Peyer's patch (tissue), 4 donors: Measurements from ENCODE around the gene KCNB1. TPM values are rescaled to one million over a fixed set of nuclear protein-coding genes. Genes with fewer than 3 reads are reported as not detected.

Experiments used
- DNase-seq, 3 donors: peaks; one replicate each; pipeline ENCODE4 v3.0.0-alpha.2; 2017 to 2019
- H3K27ac ChIP-seq, 4 donors: fragments of 200-600 bp; sonication (generic); one replicate each; pipeline ENCODE4 v1.5.1; 2016 to 2019
- H3K27me3 ChIP-seq, 2 donors: fragments of 200-600 bp; sonication (generic); one replicate each; pipeline ENCODE4 v1.5.1; 2019
- H3K36me3 ChIP-seq, 3 donors: fragments of 200-600 bp; sonication (generic); one replicate each; pipeline ENCODE4 v1.5.1; 2016 to 2019
- H3K4me1 ChIP-seq, 4 donors: fragments of 200-600 bp; sonication (generic); one replicate each; pipeline ENCODE4 v1.5.1; 2016 to 2019
- H3K4me3 ChIP-seq, 4 donors: fragments of 200-600 bp; sonication (generic); 1 replicate in 3 of 4; 2 replicates in 1 of 4; pipeline ENCODE4 v1.5.1; 2016 to 2019; ENCODE audit warnings: mild to moderate bottlenecking in 1 of 4
- H3K9me3 ChIP-seq, 4 donors: fragments of 200-600 bp; sonication (generic); one replicate each; pipeline ENCODE4 v1.5.1; 2016 to 2019; ENCODE audit warnings: mild to moderate bottlenecking in 1 of 4
- POLR2A ChIP-seq, 2 donors: fragments of 450-650 bp; IDR thresholded peaks; one replicate each; pipeline ENCODE4 v1.5.1; 2017; ENCODE audit warnings: antibody characterized with exemption in 2 of 2, mild to moderate bottlenecking in 2 of 2, moderate library complexity in 2 of 2
- total RNA-seq, 4 donors: library from RNA; depleted of rRNA; stranded (reverse); fragments of >200 nt; gene quantifications; one replicate each; pipeline ENCODE4 v1.1.0, GENCODE V29; 2016
- TF ChIP-seq, protein P1 (sequence below), 6 experiments: fragments of 450-650 bp in 4 of 6; fragments of 200-600 bp in 2 of 6; sonication (generic) in 1 of 6; IDR thresholded peaks; one replicate each; pipeline ENCODE4 v1.5.1; 2017 to 2019; ENCODE audit warnings: antibody characterized with exemption in 6 of 6, mild to moderate bottlenecking in 3 of 6, moderate library complexity in 1 of 6

KCNB1 gene
- total RNA-seq, 4 donors from 2014 or later = 0.35 to 0.85 (median 0.61) TPM

DNA sequence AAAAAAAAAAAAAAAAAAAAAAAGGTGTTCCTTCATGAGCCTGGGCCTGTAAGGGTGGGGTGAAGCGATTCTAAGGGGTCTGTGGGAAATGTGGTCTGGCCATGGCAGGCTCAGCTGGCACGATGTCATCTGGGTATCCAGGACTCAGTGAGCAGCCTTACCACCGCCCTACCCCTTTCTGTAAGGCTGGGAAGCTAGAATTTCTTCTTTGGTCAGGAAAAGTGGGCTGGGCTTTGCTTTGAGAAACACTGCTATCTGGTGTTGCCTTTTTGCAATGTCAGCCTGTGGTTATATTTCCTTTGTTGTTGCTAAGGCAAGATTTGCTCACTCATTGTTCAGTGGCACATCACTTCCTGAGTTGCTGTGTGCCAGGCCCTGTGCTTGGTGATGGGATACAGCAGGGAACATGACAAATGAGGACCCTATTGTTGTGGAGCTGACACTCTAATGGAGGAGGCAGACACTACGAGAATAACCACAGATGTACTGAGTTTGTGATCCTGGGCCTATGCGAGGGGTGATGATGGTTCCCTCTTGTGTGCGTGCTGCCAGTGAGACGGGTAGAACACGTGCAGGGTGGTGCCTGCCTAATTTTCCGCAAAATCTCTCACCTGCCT is 158.7 kb downstream of the KCNB1 start:
- H3K27ac ChIP-seq = no peak overlapping the region
- no peaks in the 10 kb centered on the region for H3K9me3 ChIP-seq
- TF ChIP-seq, protein P1, sequence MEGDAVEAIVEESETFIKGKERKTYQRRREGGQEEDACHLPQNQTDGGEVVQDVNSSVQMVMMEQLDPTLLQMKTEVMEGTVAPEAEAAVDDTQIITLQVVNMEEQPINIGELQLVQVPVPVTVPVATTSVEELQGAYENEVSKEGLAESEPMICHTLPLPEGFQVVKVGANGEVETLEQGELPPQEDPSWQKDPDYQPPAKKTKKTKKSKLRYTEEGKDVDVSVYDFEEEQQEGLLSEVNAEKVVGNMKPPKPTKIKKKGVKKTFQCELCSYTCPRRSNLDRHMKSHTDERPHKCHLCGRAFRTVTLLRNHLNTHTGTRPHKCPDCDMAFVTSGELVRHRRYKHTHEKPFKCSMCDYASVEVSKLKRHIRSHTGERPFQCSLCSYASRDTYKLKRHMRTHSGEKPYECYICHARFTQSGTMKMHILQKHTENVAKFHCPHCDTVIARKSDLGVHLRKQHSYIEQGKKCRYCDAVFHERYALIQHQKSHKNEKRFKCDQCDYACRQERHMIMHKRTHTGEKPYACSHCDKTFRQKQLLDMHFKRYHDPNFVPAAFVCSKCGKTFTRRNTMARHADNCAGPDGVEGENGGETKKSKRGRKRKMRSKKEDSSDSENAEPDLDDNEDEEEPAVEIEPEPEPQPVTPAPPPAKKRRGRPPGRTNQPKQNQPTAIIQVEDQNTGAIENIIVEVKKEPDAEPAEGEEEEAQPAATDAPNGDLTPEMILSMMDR (IDR thresholded peaks at IDR 0.05) = peak in 3 of 6 experiments; percentile 14 to 39 (median 39)
- no peak for TF ChIP-seq POLR2A (IDR thresholded peaks at IDR 0.05)
- DNase-seq = peak in 1 of 3 donors; percentile 48
- peaks cover 0 to 7% of the 10 kb centered on the region in 2 donors for H3K27me3 ChIP-seq
- no peak overlapping the region for H3K4me3 ChIP-seq
- no peaks in the 10 kb centered on the region for H3K36me3 ChIP-seq
- H3K4me1 ChIP-seq = peaks cover 0 to 8% (median 1%) of the 10 kb centered on the region in 4 donors

DNA sequence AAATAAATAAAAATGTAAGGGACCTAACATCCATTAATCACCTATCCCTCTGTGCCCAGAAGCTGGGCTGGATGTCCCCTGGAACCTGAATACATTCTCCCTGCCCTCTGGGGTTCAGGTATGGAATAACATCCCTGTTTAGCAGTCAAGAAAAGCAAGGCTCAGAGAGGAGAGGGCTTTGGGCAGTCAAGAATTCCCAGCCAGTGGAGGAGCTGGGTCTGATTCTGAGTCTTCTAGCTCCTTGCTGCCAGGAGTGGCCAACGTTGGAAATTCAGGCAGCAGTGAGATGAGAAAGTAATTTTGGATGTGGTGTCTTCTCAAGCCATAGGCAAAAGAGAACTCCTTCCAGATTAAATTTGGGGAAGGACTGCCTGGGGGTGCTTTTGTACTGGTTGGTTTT is 162.0 kb downstream of the KCNB1 start:
- Histone ChIP-seq H3K4me3 (no peak overlapping the region), H3K27ac (no peak overlapping the region), H3K9me3 (no peaks in the 10 kb centered on the region), H3K36me3 (no peaks in the 10 kb centered on the region), H3K4me1 (peaks cover 0 to 15% (median 4%) of the 10 kb centered on the region in 4 donors), H3K27me3 (peaks cover 0 to 17% of the 10 kb centered on the region in 2 donors)
- no peak for TF ChIP-seq POLR2A (IDR thresholded peaks at IDR 0.05)
- TF ChIP-seq, protein P1 (IDR thresholded peaks at IDR 0.05) = peak in 2 of 6 experiments; percentile 12 to 21
- no peak for DNase-seq

DNA sequence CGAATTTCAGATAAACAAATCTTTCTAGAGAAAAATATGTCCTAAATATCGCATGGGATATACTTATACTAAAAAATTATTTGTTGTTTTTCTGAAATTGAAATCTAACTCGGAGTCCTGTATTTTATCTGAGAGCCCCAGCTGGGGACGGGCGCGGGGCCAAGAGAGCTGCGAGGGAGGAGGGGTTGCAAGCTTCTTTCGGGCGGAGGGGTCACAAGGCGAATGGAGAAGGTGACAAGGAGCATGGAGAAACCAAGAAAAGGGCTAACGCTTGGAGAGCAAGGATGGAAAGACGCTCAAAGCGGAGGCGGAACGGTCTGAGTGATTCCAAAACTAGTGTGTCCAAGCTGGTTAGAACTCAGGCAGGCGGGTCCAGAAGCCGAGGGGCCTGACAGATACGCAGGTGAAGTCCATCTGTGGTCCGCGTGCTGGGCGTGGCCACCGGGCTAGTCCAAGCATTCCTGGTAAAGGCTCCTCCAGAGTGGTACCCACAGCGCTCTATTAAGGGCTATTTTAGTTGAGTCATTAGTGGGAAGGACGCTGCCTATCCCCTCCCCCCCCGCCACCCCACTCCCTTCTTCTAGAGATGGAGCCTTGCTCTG is 163.2 kb downstream of the KCNB1 start:
- Histone ChIP-seq H3K4me1 (peaks cover 0 to 15% (median 4%) of the 10 kb centered on the region in 4 donors), H3K27me3 (peaks cover 0 to 17% of the 10 kb centered on the region in 2 donors), H3K27ac (no peak overlapping the region), H3K36me3 (no peaks in the 10 kb centered on the region), H3K4me3 (peak overlapping the region in 3 of 4 donors; percentile 34 to 42 (median 37)), H3K9me3 (no peaks in the 10 kb centered on the region)
- TF ChIP-seq, protein P1 (IDR thresholded peaks at IDR 0.05) = no peak
- no peak for TF ChIP-seq POLR2A (IDR thresholded peaks at IDR 0.05)
- DNase-seq = no peak

DNA sequence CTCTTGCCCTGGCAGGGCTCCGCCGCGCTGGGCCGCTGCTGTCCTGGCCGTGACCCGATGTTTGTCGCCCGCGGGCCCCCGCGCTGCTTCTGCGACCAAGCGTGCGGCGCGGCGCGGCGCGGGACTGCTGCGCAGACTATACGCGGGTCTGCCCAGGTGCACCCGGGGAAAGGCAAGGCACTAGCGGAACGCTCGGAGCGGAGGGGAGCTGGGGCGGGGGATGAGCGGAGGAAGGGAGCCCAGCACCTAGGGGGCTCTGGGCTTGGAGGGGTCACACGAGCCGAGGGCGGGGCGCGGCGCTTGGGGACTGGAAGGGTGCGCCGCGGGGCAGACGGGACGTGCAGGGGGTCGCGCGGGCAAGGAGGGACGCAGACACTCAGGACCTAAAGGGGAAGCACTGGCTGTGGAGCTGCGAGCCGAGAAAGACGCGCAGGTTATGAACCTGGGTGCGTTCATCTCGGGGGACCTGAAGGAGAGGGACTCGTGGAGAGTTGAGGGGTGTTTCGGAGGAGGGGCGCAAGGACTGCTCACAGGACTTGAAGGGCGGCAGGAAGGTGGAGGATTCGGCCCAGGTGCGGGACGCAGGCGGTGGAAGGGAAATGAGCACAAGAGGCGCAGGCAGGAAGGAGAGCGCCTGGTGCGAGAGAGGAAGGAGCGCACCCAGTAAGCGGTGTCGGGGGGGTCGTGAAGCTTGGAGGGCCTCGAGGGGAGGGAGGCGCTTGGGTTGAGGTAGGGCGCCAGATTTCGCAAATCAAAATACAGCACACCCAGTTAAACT is 163.8 kb downstream of the KCNB1 start:
- H3K4me3 ChIP-seq = peak overlapping the region in 3 of 4 donors; percentile 34 to 42 (median 37)
- DNase-seq = no peak
- no peak overlapping the region for H3K27ac ChIP-seq
- TF ChIP-seq, protein P1 (IDR thresholded peaks at IDR 0.05) = no peak
- no peak for TF ChIP-seq POLR2A (IDR thresholded peaks at IDR 0.05)
- H3K27me3 ChIP-seq = peaks cover 0 to 17% of the 10 kb centered on the region in 2 donors
- H3K4me1 ChIP-seq = peaks cover 0 to 15% (median 4%) of the 10 kb centered on the region in 4 donors
- H3K9me3 ChIP-seq = no peaks in the 10 kb centered on the region
- no peaks in the 10 kb centered on the region for H3K36me3 ChIP-seq

DNA sequence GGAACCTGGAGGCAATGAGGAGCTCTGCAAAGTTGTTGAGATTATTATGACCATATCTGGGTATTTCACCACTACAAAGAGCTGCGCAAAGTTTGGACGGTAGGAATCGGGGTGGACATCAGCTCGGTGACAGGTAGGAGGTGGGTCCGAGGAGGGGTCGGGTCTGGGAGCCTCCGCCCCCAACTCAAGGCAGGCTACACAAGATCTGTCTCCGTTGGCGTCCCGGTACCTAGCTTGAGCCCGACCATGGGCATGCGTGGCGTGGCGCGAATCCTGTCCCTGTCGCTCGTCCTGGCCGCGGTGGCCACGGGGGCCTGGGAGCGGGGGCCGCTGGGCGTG is 164.4 kb downstream of the KCNB1 start:
- DNase-seq = no peak
- Histone ChIP-seq H3K27ac (no peak overlapping the region), H3K36me3 (no peaks in the 10 kb centered on the region), H3K9me3 (no peaks in the 10 kb centered on the region), H3K4me3 (peak overlapping the region in 3 of 4 donors; percentile 34 to 42 (median 37)), H3K27me3 (peaks cover 0 to 17% of the 10 kb centered on the region in 2 donors), H3K4me1 (peaks cover 0 to 15% (median 4%) of the 10 kb centered on the region in 4 donors)
- TF ChIP-seq POLR2A (IDR thresholded peaks at IDR 0.05) = no peak
- TF ChIP-seq, protein P1 (IDR thresholded peaks at IDR 0.05) = no peak
